ENCODE measurements around the gene ARHGEF1.

GRCh38 chr19:41837981-41838708 is 44.8 kb upstream of the ARHGEF1 start:
- TF ChIP-seq MYC (IDR thresholded peaks at IDR 0.05; ENCODE audit: low read depth, low read length) (no peak), POLR2A (IDR thresholded peaks at IDR 0.05; ENCODE audit: extremely low read depth, insufficient read length) (no peak)
